PC-3 (cell line): ENCODE results near the gene SERPINI1. TPM values are rescaled to one million over a fixed set of nuclear protein-coding genes. Genes with fewer than 3 reads are reported as not detected.

Source experiments
- ATAC-seq: fragments of 200-7000 bp; cut with Tn5 transposase; 2 replicates; pipeline ENCODE4 v1.9.1; 2020; ENCODE audit warnings: mild to moderate bottlenecking, moderate library complexity
- BruUV-seq: library from RNA; stranded (reverse); fragments of 400-500 nt; replicated peaks from 2 replicates; lab custom pipeline; 2021; lab: Mats Ljungman, UMichigan
- CTCF ChIA-PET: fragments of 300-600 bp; sonication (Branson Sonifier 250); formaldehyde crosslinking; loops from one replicate; lab custom pipeline; 2022; ENCODE audit warnings: antibody characterized with exemption; lab: Charles Lee
- POLR2A ChIA-PET: fragments of 300-600 bp; sonication (Branson Sonifier 250); formaldehyde crosslinking; loops from one replicate; lab custom pipeline; 2022; ENCODE audit warnings: antibody characterized with exemption; ENCODE audit not compliant: unreplicated experiment; lab: Charles Lee
- DNase-seq: peaks from one replicate; pipeline ENCODE4 v3.0.0-alpha.2; 2015
- H2AFZ ChIP-seq: fragments of 300-600 bp; sonication (generic); 2 replicates; pipeline ENCODE4 v1.6.0; 2016; ENCODE audit warnings: antibody characterized with exemption, low read length
- H3F3A ChIP-seq: fragments of 300-600 bp; sonication (generic); one replicate; pipeline ENCODE4 v1.6.0; 2017; ENCODE audit warnings: antibody characterized with exemption, low read length, control low read depth, mild to moderate bottlenecking; ENCODE audit not compliant: unreplicated experiment
- H3K27ac ChIP-seq: fragments of 300-600 bp; sonication (generic); 2 replicates; pipeline ENCODE4 v1.5.1; 2016; ENCODE audit warnings: mild to moderate bottlenecking, low read length
- H3K27me3 ChIP-seq: fragments of 300-600 bp; sonication (generic); 2 replicates; pipeline ENCODE4 v1.6.1; 2016; ENCODE audit warnings: low read length, mixed read lengths
- H3K36me3 ChIP-seq: fragments of 300-600 bp; sonication (generic); 2 replicates; pipeline ENCODE4 v1.6.1; 2016; ENCODE audit warnings: low read depth, mixed run types, low read length, mixed read lengths
- H3K4me1 ChIP-seq: fragments of 300-600 bp; sonication (generic); 2 replicates; pipeline ENCODE4 v1.5.1; 2016; ENCODE audit warnings: low read length; ENCODE audit not compliant: insufficient read depth
- H3K4me2 ChIP-seq: fragments of 300-600 bp; sonication (generic); 2 replicates; pipeline ENCODE4 v1.6.0; 2016; ENCODE audit warnings: low read length
- H3K4me3 ChIP-seq: fragments of 300-600 bp; sonication (generic); 2 replicates; pipeline ENCODE4 v1.5.1; 2016; ENCODE audit warnings: mild to moderate bottlenecking, low read length, mixed read lengths
- H3K79me2 ChIP-seq: fragments of 300-600 bp; sonication (generic); 2 replicates; pipeline ENCODE4 v1.6.1; 2017; ENCODE audit warnings: low read length, mixed read lengths
- H3K9ac ChIP-seq: fragments of 300-600 bp; sonication (generic); 2 replicates; pipeline ENCODE4 v1.6.0; 2016; ENCODE audit warnings: mild to moderate bottlenecking, low read length
- H3K9me2 ChIP-seq: fragments of 300-600 bp; sonication (generic); replicated peaks from 2 replicates; pipeline ENCODE4 v1.6.1; 2016; ENCODE audit warnings: mixed run types, low read length, mixed read lengths
- H3K9me3 ChIP-seq: fragments of 300-600 bp; sonication (generic); 2 replicates; pipeline ENCODE4 v1.6.1; 2016; ENCODE audit warnings: low read length, mixed read lengths
- H4K20me1 ChIP-seq: fragments of 300-600 bp; sonication (generic); 2 replicates; pipeline ENCODE4 v1.6.1; 2016; ENCODE audit warnings: low read length, mixed read lengths
- EZH2 ChIP-seq: fragments of 300-600 bp; sonication (generic); IDR thresholded peaks from one replicate; pipeline ENCODE4 v1.6.1; 2017; ENCODE audit warnings: antibody characterized with exemption, mild to moderate bottlenecking, low read length; ENCODE audit not compliant: unreplicated experiment
- EZH2phosphoT487 ChIP-seq: fragments of 300-600 bp; sonication (generic); IDR thresholded peaks from 2 replicates; pipeline ENCODE4 v1.6.1; 2018; ENCODE audit warnings: mild to moderate bottlenecking, antibody characterized with exemption, low read length, borderline replicate concordance
- intact Hi-C: fragments of 100-400 bp; cut with micrococcal nuclease; formaldehyde crosslinking; loops from 2 replicates; pipeline ENCODE4 v1.9.0; 2023
- total RNA-seq: library from RNA; depleted of rRNA; stranded (reverse); fragments of >200 nt; gene quantifications from 2 replicates; pipeline ENCODE4 v1.2.3, GENCODE V29; 2014
- TF ChIP-seq, protein P1 (sequence below): fragments of 300-600 bp; sonication (generic); conservative IDR thresholded peaks from 2 replicates; pipeline ENCODE4 v1.5.1; 2017; ENCODE audit warnings: antibody characterized with exemption, low read depth, mild to moderate bottlenecking, low read length

The SERPINI1 gene
- total RNA-seq, 1 experiment from 2014 or later, result 1.3 TPM

DNA sequence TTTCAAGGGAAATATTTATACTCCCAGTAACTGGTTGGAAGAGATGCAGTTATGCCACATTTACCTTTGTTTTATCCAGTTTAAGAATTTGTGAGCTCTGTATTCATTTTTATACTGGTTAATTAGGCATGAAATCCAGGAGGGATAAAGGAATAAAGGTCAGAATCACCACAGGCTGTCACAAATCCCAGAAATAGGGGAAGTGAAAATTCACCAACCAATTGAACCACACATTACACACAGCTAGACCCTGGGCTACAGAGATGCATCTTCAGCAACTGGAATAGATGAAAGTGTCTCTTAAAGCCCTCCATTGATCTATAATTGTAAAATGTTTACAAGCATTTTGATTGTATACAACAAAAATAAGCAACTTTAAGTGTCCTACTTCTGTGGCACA, 18.5 kb downstream of the SERPINI1 start:
- no peaks in the 10 kb centered on the region for H3K9me3 ChIP-seq
- no peaks in the 10 kb centered on the region for H3K27me3 ChIP-seq
- BruUV-seq, result no TSS peak
- intact Hi-C loops, result no loop called here
- no peak overlapping the region for H3K9ac ChIP-seq
- no peaks in the 10 kb centered on the region for H3K36me3 ChIP-seq
- no peak for DNase-seq
- no peak overlapping the region for H2AFZ ChIP-seq
- H3K4me1 ChIP-seq, result no peaks in the 10 kb centered on the region
- no peak overlapping the region for H3K4me3 ChIP-seq
- H3K4me2 ChIP-seq, result no peak overlapping the region
- no peaks in the 10 kb centered on the region for H4K20me1 ChIP-seq
- H3K79me2 ChIP-seq, result no peaks in the 10 kb centered on the region
- ATAC-seq, result no peak
- CTCF ChIA-PET, result no interaction called here
- POLR2A ChIA-PET, result no interaction called here
- TF ChIP-seq EZH2, result no peak
- TF ChIP-seq EZH2phosphoT487, result no peak
- TF ChIP-seq, protein P1, sequence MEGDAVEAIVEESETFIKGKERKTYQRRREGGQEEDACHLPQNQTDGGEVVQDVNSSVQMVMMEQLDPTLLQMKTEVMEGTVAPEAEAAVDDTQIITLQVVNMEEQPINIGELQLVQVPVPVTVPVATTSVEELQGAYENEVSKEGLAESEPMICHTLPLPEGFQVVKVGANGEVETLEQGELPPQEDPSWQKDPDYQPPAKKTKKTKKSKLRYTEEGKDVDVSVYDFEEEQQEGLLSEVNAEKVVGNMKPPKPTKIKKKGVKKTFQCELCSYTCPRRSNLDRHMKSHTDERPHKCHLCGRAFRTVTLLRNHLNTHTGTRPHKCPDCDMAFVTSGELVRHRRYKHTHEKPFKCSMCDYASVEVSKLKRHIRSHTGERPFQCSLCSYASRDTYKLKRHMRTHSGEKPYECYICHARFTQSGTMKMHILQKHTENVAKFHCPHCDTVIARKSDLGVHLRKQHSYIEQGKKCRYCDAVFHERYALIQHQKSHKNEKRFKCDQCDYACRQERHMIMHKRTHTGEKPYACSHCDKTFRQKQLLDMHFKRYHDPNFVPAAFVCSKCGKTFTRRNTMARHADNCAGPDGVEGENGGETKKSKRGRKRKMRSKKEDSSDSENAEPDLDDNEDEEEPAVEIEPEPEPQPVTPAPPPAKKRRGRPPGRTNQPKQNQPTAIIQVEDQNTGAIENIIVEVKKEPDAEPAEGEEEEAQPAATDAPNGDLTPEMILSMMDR, result no peak
- no peak overlapping the region for H3K27ac ChIP-seq
- H3K9me2 ChIP-seq, result no peaks in the 10 kb centered on the region
- no peaks in the 10 kb centered on the region for H3F3A ChIP-seq

DNA sequence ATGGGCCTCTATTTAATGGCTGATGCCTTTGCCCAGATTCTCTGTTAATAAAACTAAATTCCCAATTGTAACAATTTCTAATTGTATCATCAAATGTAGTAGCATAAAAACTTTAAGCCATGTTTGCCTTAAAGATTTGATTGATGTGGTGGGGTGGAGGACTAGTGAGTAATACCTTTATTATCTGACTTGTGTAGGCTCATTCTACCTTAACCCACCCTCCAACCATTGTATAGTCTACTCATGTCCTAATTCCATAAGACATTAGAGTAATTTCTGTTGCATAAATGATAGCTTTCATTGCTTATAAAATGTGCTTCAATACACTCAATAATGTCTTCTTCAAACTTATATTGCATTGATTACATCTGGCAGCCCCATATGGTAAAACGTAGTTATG, 25.8 kb downstream of the SERPINI1 start:
- BruUV-seq, result no TSS peak
- intact Hi-C loops, result no loop called here

DNA sequence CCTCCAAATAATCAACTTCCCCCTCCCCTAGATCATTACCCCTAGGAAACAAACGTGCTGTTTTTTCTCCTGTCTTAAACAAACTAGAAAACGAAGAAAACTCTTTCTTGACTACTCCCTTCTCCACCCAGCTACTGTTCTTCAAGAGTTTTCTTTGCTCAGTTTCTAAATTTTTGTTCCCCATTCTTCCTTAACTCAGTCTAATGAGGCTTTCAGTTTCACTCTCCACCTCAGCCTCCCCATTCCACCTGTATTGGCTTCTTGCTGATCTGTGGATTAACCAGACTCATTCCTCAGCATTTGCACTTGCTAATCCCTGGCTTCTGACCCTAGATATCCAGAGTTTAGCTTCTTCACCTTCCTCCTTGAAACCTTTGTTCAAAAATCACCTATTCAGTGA, 26.8 kb downstream of the SERPINI1 start:
- H4K20me1 ChIP-seq, result no peaks in the 10 kb centered on the region
- intact Hi-C loops, result no loop called here
- H3K4me2 ChIP-seq, result no peak overlapping the region
- ChIA-PET POLR2A (no interaction called here), CTCF (no interaction called here)
- no peak overlapping the region for H3K9ac ChIP-seq
- H3K4me1 ChIP-seq, result no peaks in the 10 kb centered on the region
- DNase-seq (no peak), ATAC-seq (no peak)
- BruUV-seq, result no TSS peak
- no peak for TF ChIP-seq EZH2
- TF ChIP-seq EZH2phosphoT487, result no peak
- TF ChIP-seq, protein P1, result no peak
- H3F3A ChIP-seq, result no peaks in the 10 kb centered on the region
- no peaks in the 10 kb centered on the region for H3K9me3 ChIP-seq
- no peak overlapping the region for H2AFZ ChIP-seq
- no peaks in the 10 kb centered on the region for H3K27me3 ChIP-seq
- no peak overlapping the region for H3K4me3 ChIP-seq
- H3K79me2 ChIP-seq, result no peaks in the 10 kb centered on the region
- H3K27ac ChIP-seq, result no peak overlapping the region
- no peaks in the 10 kb centered on the region for H3K9me2 ChIP-seq
- H3K36me3 ChIP-seq, result no peaks in the 10 kb centered on the region

More for the DNA sequence above, 25.8 kb downstream of the SERPINI1 start:
- Histone ChIP-seq H3K9ac (no peak overlapping the region), H3K27me3 (no peaks in the 10 kb centered on the region), H4K20me1 (no peaks in the 10 kb centered on the region), H2AFZ (no peak overlapping the region), H3K4me1 (no peaks in the 10 kb centered on the region), H3K27ac (no peak overlapping the region), H3F3A (no peaks in the 10 kb centered on the region), H3K9me3 (no peaks in the 10 kb centered on the region), H3K36me3 (no peaks in the 10 kb centered on the region), H3K79me2 (no peaks in the 10 kb centered on the region), H3K4me3 (no peak overlapping the region), H3K4me2 (no peak overlapping the region), H3K9me2 (no peaks in the 10 kb centered on the region)
- ChIA-PET CTCF (no interaction called here), POLR2A (no interaction called here)
- ATAC-seq (peak; percentile 67), DNase-seq (no peak)
- TF ChIP-seq EZH2, result no peak
- TF ChIP-seq, protein P1, result no peak
- TF ChIP-seq EZH2phosphoT487, result no peak
